GM12878 (cell line): ENCODE data around the gene NR1D2. TPM values are rescaled to one million over a fixed set of nuclear protein-coding genes. Genes with fewer than 3 reads are reported as not detected.

Source experiments
- ATF2 ChIP-seq: IDR thresholded peaks from 2 replicates; pipeline ENCODE4 v1.6.1; 2012; ENCODE audit warnings: low read length, inconsistent platforms
- BACH1 ChIP-seq: fragments of 450-650 bp; IDR thresholded peaks from 2 replicates; pipeline ENCODE4 v1.6.1; 2017; ENCODE audit warnings: mild to moderate bottlenecking, borderline replicate concordance
- CREB1 ChIP-seq: IDR thresholded peaks from 2 replicates; pipeline ENCODE4 v1.6.1; 2012; ENCODE audit warnings: low read depth, mild to moderate bottlenecking, inconsistent platforms
- CREM ChIP-seq: IDR thresholded peaks from 2 replicates; pipeline ENCODE4 v1.6.1; 2014; ENCODE audit warnings: antibody characterized with exemption, low read depth
- EED ChIP-seq: sonication (generic); IDR thresholded peaks from 2 replicates; pipeline ENCODE4 v1.6.1; 2016; ENCODE audit warnings: antibody characterized with exemption, low read depth
- PBX3 ChIP-seq: IDR thresholded peaks from 2 replicates; pipeline ENCODE4 v1.6.1; 2011; ENCODE audit warnings: mild to moderate bottlenecking, low read depth, low read length, moderate library complexity; ENCODE audit not compliant: insufficient replicate concordance
- PRDM15 ChIP-seq: fragments of 450-650 bp; formaldehyde crosslinking; IDR thresholded peaks from 2 replicates; pipeline ENCODE4 v1.4.0; 2020; ENCODE audit warnings: mild to moderate bottlenecking, moderate library complexity
- RELB ChIP-seq: fragments of 450-650 bp; IDR thresholded peaks from 2 replicates; pipeline ENCODE4 v1.6.1; 2017; ENCODE audit warnings: low read depth, mild to moderate bottlenecking, moderate library complexity
- SKIL ChIP-seq: fragments of 450-650 bp; IDR thresholded peaks from 2 replicates; pipeline ENCODE4 v1.6.1; 2017; ENCODE audit warnings: mild to moderate bottlenecking, low read depth, inconsistent platforms; ENCODE audit not compliant: poor library complexity, severe bottlenecking
- polyA plus RNA-seq, 11 experiments: library from polyadenylated mRNA; depleted of rRNA in 4 of 11; unstranded in 6 of 11; stranded (reverse) in 5 of 11; fragments of >200 nt; fragmentation: Nextera tagmentation in 4 of 11; fragmentation: Illumina TruSeq in 1 of 11; extraction: Ambion mirVana in 4 of 11; extraction: Trizol in 1 of 11; gene quantifications; 1 replicate in 1 of 11; 2 replicates in 10 of 11; pipeline versions ENCODE4 v1.2.1 to v1.2.3, GENCODE V29; 2011 to 2016; ENCODE audit warnings: inconsistent platforms in 2 of 11, missing spikeins in 2 of 11, low read depth in 1 of 11
- total RNA-seq, 4 experiments: library from RNA; depleted of rRNA in 3 of 4; stranded (reverse); fragments of >200 nt in 3 of 4; fragmentation: Illumina TruSeq in 1 of 4; extraction: Trizol in 1 of 4; gene quantifications; 2 replicates each; pipeline versions ENCODE4 v1.2.1 to v1.2.3, GENCODE V29; 2013 to 2021

NR1D2 gene
- total and polyA plus RNA-seq, 10 of the 15 experiments (the other 5 are each of a cell fraction or from before 2014, with no cell fraction given) = 0.67 to 5.3 (median 2.6) TPM

GRCh38 chr3:23944007-23944783 lies 891 bp upstream of the NR1D2 start (continued):
- no peak for TF ChIP-seq PRDM15 (CRISPR knock-in tag)
- TF ChIP-seq SKIL = no peak
- TF ChIP-seq EED = no peak
- TF ChIP-seq RELB = no peak
- no peak for TF ChIP-seq BACH1
- TF ChIP-seq PBX3 = no peak
- TF ChIP-seq CREB1 = no peak
- no peak for TF ChIP-seq ATF2
- TF ChIP-seq CREM = no peak
